ENCODE results near the gene MOG.

MOG gene

DNA sequence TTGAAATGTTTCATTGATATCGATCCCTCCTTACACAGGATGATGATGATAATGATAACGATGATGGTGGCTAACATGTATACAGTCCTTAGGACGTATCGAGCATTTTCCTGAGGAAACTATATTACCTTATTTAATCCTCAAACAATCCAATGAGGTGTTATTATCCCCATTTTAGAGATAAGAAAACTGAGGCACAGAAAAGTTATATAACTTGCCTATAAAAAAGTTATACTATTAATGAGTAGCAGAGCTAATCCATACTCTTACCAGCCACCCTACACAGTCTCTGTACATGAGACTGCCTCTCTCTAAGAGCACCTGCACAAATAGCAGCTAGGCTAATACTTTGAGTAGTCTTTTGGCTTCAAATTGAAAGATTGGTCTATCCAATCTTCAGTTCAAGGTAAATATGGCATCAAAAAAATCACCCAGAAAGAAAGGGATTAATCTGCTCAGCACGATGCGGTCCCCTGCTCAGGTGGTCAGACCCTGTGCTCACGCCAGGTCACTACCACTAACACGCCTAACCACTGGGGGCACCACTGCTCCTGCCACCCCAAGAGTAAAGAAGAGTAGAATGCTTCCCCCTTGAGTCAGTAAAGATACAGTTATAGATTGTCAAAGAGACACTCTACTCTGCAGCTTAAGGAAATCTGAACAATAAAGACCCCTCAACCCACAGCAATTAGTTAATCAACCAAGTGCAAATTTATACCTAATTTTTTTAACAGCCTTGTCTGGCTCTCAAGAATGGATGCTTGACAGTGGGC, 38.9 kb upstream of the MOG start:
- TF ChIP-seq, protein P1, sequence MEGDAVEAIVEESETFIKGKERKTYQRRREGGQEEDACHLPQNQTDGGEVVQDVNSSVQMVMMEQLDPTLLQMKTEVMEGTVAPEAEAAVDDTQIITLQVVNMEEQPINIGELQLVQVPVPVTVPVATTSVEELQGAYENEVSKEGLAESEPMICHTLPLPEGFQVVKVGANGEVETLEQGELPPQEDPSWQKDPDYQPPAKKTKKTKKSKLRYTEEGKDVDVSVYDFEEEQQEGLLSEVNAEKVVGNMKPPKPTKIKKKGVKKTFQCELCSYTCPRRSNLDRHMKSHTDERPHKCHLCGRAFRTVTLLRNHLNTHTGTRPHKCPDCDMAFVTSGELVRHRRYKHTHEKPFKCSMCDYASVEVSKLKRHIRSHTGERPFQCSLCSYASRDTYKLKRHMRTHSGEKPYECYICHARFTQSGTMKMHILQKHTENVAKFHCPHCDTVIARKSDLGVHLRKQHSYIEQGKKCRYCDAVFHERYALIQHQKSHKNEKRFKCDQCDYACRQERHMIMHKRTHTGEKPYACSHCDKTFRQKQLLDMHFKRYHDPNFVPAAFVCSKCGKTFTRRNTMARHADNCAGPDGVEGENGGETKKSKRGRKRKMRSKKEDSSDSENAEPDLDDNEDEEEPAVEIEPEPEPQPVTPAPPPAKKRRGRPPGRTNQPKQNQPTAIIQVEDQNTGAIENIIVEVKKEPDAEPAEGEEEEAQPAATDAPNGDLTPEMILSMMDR (IDR thresholded peaks at IDR 0.05; ENCODE audit: low read depth, low read length): peak; percentile 24; the same call in 1 of the 2 replicates
- TF ChIP-seq EZH2phosphoT487 (IDR thresholded peaks at IDR 0.05; ENCODE audit: low read depth): no peak
- Histone ChIP-seq H3K27ac (ENCODE audit: low read length) (no peak overlapping the region), H4K20me1 (ENCODE audit: insufficient read depth, low read length) (no peaks in the 10 kb centered on the region), H3K36me3 (replicated peaks; ENCODE audit: low read depth, low read length) (peaks cover 7% of the 10 kb centered on the region), H3K79me2 (ENCODE audit: low read length) (no peaks in the 10 kb centered on the region), H3K4me1 (ENCODE audit: low read length) (no peaks in the 10 kb centered on the region), H3K9ac (ENCODE audit: low read length) (no peak overlapping the region), H3K4me2 (ENCODE audit: low read length) (no peak overlapping the region), H3K4me3 (ENCODE audit: low read length) (no peak overlapping the region), H3K27me3 (ENCODE audit: low read depth, low read length) (no peaks in the 10 kb centered on the region), H3K9me3 (ENCODE audit: insufficient read depth, low read length) (no peaks in the 10 kb centered on the region), H2AFZ (ENCODE audit: low read depth, low read length) (no peak overlapping the region)

DNA sequence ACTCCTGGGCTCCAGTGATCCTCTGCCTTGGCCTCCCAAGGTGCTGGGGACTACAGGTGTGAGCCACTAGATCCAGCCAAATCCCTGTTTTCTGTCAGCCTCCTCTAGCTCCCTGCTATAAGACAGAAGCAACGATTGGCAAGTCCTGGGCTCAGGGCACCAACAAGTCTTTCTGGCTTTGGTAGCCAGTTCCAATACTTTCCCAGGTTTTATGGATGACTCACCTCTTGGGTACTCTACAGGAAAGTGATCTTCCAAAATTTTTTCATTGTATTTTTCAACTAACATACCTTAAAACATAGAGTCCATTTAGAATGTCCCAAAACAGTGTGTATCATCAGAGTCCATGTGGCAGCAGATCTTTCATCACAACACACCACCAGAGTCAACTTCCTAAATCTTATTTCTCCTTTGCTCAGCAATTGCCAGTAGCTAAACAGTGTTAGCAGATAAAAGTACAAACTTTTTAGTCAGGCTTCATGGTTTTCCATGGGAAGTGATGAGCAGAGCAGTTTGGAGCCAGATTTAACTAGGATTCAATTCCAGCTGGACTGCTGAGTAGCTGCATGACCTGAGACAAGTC, 37.2 kb upstream of the MOG start:
- no peak overlapping the region for H3K27ac ChIP-seq (ENCODE audit: low read length)
- H4K20me1 ChIP-seq (ENCODE audit: insufficient read depth, low read length): no peaks in the 10 kb centered on the region
- no peak overlapping the region for H3K4me3 ChIP-seq (ENCODE audit: low read length)
- no peaks in the 10 kb centered on the region for H3K79me2 ChIP-seq (ENCODE audit: low read length)
- no peak overlapping the region for H2AFZ ChIP-seq (ENCODE audit: low read depth, low read length)
- H3K4me1 ChIP-seq (ENCODE audit: low read length): no peaks in the 10 kb centered on the region
- H3K36me3 ChIP-seq (replicated peaks; ENCODE audit: low read depth, low read length): peaks cover 7% of the 10 kb centered on the region
- no peak overlapping the region for H3K4me2 ChIP-seq (ENCODE audit: low read length)
- no peak overlapping the region for H3K9ac ChIP-seq (ENCODE audit: low read length)
- no peaks in the 10 kb centered on the region for H3K9me3 ChIP-seq (ENCODE audit: insufficient read depth, low read length)
- TF ChIP-seq, protein P1 (IDR thresholded peaks at IDR 0.05; ENCODE audit: low read depth, low read length): no peak
- TF ChIP-seq EZH2phosphoT487 (IDR thresholded peaks at IDR 0.05; ENCODE audit: low read depth): no peak
- H3K27me3 ChIP-seq (ENCODE audit: low read depth, low read length): no peaks in the 10 kb centered on the region

DNA sequence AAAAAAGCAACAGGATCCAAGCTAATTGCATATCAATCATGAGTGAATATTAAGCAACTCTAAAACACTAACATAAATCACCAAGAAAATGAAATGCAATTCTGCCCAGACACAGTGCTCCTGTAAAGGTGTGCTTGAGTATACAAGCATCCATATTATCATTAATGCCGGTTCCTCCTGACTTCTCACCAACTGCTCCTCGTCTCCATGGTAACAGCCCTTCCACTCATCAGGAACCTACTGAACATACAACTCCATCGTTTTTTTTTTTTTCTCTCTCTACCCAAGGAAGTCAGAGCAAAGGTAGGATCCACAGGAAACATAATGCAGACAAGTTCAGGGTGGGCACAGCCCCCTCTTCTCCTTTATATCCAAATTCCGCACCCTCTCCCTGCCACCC, 36.3 kb upstream of the MOG start:
- Histone ChIP-seq H3K4me1 (ENCODE audit: low read length) (no peaks in the 10 kb centered on the region), H3K36me3 (replicated peaks; ENCODE audit: low read depth, low read length) (peaks cover 7% of the 10 kb centered on the region), H3K9ac (ENCODE audit: low read length) (no peak overlapping the region), H3K79me2 (ENCODE audit: low read length) (no peaks in the 10 kb centered on the region), H2AFZ (ENCODE audit: low read depth, low read length) (no peak overlapping the region), H4K20me1 (ENCODE audit: insufficient read depth, low read length) (no peaks in the 10 kb centered on the region), H3K27ac (ENCODE audit: low read length) (no peak overlapping the region), H3K9me3 (ENCODE audit: insufficient read depth, low read length) (no peaks in the 10 kb centered on the region), H3K4me3 (ENCODE audit: low read length) (no peak overlapping the region), H3K4me2 (ENCODE audit: low read length) (no peak overlapping the region), H3K27me3 (ENCODE audit: low read depth, low read length) (no peaks in the 10 kb centered on the region)
- TF ChIP-seq, protein P1 (IDR thresholded peaks at IDR 0.05; ENCODE audit: low read depth, low read length): no peak
- TF ChIP-seq EZH2phosphoT487 (IDR thresholded peaks at IDR 0.05; ENCODE audit: low read depth): no peak

DNA sequence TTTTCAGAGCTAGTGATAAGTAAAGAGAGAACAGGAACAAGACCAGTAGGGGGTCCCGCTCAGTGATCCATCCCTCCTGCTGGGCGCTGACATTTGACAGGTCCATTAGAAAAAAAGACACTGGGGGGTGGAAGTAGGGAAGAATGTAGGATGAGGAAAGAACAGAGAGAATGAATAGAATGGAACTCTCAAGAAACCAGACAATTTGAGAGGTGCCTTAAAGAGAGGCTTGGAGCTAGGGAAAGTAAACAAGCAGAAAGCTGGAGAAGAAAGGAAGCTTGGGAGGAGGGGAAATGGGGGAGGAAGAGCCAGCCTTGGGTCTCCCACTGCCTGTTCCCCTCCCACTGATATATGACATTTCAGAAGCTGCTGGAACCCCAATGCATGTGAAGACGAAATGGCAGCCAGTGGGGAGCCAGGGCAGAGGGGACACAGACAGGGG, 32.4 kb upstream of the MOG start:
- Histone ChIP-seq H3K9ac (ENCODE audit: low read length) (no peak overlapping the region), H2AFZ (ENCODE audit: low read depth, low read length) (no peak overlapping the region), H3K36me3 (replicated peaks; ENCODE audit: low read depth, low read length) (no peaks in the 10 kb centered on the region), H3K27me3 (ENCODE audit: low read depth, low read length) (no peaks in the 10 kb centered on the region), H3K4me1 (ENCODE audit: low read length) (peaks cover 7% of the 10 kb centered on the region), H3K4me3 (ENCODE audit: low read length) (no peak overlapping the region), H3K79me2 (ENCODE audit: low read length) (no peaks in the 10 kb centered on the region), H4K20me1 (ENCODE audit: insufficient read depth, low read length) (no peaks in the 10 kb centered on the region), H3K27ac (ENCODE audit: low read length) (no peak overlapping the region), H3K4me2 (ENCODE audit: low read length) (no peak overlapping the region), H3K9me3 (ENCODE audit: insufficient read depth, low read length) (no peaks in the 10 kb centered on the region)
- TF ChIP-seq, protein P1 (IDR thresholded peaks at IDR 0.05; ENCODE audit: low read depth, low read length): no peak
- TF ChIP-seq EZH2phosphoT487 (IDR thresholded peaks at IDR 0.05; ENCODE audit: low read depth): no peak

Measured in OCI-LY3 (cell line).